CD4-positive, alpha-beta T cell treated with Interleukin-4 for 1 hour (primary cell): ENCODE data around the gene TMEM263.

ENCODE experiments used
- DNase-seq, 2 donors: peaks; one replicate each; pipeline ENCODE4 v3.0.0-alpha.2; 2020 to 2022

The TMEM263 gene

DNA sequence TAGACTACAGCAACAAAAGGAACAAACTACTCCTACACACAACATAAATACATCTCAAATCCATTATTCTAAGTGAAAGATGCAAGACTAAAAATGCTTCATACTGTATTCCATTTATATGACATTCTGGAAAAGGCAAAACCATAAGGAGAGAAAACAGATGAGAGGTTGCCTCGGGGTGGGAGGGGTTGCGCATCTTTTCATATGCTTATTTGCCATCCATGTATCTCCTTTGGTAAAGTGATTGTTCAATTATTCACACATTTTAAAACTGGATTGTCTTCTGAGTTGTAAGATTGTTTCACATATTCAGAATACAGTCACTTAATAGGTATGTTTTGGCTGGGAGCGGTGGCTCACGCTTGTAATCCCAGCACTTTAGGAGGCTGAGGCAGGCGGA lies 5.1 kb upstream of the TMEM263 start:
- DNase-seq, result no peak

DNA sequence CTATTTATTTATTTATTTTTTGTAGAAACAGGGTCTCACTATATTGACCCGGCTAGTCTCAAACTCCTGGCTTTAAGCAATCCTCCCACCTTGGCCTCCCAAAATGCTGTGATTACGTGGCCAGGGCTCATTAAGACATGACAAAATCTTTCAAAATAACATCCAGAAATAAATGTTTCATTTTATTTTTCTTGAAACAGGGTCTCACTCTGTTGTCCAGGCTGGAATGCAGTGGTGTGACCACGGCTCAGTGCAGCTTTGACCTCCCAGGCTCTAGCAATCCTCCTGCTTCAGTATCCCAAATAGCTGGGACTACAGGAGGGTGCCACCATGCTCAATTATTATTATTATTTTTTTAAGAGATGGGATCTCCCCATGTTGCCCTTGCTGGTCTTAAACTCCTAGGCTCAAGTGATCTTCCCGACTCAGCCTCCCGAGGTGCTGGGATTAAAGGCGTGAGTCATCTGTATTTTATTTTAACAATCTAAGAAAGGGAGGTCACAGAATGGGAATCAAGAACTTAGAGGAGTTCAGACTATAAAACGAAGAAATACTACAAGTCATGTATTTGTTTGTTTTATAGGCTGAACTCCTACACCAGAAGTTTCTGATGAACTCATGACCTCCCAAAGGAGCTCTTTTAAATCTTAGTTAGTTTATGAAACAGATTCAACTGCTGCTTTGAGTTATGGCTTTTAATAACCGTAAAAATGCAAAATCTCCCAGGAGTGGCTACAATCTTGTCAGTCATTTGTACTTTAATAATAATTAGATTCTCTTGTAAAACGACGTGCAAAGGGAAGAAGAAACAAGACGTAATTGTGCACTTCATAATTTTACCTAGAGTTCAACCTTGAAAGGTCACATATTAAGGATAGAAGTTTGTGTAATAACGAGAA lies 2.1 kb upstream of the TMEM263 start:
- DNase-seq, result no peak

DNA sequence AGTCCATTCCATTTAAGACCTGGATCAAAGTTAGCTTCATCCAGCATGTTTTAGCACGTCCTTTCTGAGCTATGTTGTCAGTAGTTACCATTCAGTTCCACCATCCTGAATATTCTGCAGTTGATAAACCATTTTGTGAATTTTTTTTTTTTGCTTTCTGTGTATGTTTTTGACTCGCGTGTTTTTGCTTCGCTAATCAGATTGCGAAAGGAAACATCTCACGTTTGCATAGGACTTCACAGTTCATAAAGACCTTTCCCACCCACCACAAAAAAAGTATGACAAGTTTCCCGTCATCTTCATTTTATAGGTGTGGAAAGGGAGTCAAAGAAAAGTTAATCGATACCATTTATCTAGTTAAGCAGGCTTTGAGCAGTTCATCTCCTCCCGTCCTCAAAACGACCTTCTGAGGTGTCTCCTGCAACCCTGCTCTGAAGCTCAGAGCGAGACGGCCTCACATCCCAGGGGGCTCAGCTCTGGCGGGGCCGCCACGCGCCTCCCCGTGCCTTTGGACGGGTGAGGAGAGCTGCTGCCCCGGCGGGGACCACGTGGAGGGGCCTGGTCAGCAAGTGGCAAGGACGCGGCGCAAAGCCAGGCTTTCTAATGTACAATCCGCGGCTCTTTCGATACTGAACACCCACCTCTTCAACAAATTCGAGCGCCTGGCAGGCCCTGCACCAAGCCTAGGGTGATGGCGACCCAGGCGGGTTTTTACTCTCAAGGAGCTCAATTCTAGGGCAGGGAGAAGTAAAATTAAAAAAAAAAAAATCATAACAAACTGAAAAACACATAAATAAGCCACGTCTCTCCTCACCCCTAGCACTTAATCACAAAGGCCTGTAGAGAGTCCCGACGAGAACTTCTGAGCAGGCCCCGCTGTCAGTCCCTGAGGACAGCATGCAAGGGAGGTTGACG lies 988 bp upstream of the TMEM263 start:
- peak in 1 of 2 donors; percentile 19 for DNase-seq

DNA sequence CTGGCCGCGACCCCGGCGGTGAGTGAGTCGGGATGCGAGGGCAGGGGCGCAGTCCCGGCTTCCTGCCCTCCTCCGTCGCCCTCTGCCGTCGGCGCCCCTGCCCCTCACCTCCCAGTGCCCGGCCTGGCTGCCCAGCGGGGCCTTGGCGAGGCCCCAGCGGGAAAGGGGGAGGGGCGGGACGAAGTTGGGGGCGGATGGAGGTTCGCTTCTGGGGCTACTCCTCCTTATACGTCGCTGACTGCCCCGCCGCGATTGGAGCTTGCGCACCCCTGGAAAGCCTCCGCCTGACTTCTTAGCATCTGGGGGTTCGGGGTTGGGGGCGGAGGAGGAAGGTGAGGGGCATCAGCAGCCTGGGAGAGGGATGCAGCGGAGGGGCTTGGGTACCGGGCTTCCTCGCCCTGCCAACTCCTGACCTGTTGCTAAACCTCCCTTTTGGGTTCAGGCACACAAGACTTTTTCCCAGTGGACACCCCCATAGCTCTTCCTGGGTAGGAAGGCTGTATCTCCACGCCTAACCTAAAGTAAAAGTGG lies 406 bp downstream of the TMEM263 start:
- peak; percentile 40 to 61 for DNase-seq

DNA sequence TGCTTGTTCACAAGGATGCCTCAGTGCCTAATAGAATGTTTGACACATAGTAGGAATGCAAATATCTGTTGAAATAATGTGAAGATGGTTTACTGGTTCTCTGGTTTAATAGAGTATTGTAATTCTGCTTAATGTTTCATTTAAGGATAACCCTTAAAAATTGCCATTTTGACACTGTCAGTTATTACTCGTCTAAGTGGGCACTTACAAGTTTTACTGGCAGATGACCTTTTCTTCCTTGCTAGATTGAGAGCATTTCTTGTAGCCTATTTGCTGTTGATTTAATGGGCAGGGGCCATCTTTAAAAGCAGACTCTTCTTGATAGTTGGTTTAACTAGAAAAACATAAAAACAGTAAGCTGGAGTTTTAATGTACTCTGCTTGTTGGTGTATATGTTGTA lies 1.9 kb downstream of the TMEM263 start:
- no peak for DNase-seq

DNA sequence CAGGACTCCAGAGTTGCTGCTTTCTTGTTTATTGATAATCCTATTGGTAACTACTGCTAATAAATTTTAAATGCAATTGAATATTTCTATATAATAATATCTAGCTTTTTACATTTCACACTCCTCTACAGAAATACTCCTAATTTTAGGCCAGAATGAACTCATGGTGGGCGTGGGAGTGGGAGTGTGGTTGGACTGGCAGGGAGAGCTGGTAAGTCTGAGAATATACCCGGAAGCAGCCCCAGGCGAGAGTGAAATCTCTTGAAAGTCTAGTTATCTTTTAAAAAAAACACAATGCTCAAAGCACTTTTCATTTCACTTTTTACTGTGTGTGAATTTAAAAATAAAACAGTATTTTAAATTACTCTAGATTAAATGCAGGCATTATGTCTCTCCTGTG lies 4.7 kb downstream of the TMEM263 start:
- no peak for DNase-seq

DNA sequence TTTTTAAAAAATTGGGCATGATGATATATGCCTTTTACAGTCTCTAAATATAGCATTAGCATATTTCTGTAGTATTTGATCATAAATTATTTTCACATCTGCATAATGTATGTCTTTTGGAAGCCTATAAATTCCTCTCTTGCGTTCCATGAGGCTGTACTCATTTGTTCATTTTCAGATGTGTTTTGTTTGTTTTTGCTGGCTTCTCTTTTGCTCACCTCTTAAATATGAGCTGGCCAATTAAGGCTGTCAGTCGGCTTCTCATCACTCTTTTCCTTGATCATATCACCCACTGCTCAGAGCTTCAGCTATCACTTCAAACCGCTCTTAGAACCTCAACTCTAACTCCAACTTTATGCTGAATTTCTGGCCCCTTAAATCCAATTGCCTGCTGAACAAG lies 6.6 kb downstream of the TMEM263 start:
- DNase-seq, result no peak

DNA sequence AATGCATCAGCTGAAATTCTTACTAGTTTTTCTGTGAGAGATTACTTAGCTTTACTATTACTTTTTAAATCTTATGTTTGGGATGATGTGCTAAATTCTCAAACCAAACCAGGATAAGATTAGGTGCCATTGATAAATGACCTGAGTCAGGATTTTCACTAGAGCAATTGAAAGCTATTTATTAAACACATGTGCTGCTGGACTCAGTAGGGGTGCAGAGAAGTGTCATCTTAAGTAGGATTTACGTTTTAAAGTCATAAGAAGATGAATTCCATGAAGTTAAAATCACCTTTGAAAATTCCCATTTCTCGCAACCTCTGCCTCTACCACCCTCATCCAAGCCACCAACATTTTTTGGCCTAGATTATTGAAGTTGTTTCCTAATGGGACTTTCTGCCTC lies 8.8 kb downstream of the TMEM263 start:
- DNase-seq, result no peak

DNA sequence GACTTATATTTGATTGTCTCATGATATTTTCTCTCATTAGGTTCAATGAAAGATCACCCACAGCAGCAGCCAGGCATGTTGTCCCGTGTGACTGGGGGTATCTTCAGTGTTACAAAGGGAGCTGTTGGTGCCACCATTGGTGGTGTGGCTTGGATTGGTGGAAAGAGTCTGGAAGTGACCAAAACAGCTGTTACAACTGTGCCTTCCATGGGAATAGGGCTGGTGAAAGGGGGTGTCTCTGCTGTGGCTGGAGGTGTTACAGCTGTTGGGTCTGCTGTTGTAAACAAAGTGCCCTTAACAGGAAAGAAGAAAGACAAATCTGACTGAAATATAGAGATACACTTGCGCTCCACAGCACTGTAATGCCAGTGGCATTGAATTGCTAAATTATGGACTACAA lies 15.4 kb downstream of the TMEM263 start:
- no peak for DNase-seq

DNA sequence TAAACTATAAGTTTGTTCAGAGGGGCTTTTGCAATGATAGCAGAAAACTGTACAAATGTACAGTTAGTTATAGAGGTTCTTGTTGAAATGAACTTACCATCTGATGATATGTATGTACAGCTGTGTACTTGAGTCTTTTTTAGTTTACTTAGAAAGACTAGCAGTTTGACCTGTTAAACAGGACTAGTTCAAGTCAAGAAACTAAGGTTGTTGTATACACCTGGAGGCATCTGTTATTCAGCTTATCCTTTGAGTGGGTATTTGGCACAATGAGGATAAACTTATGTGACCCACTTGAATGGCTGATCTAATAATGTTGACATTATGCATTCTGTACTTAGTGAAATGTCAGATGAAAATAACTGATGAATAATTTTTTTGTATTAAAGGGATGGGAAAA lies 17.8 kb downstream of the TMEM263 start:
- DNase-seq, result no peak

DNA sequence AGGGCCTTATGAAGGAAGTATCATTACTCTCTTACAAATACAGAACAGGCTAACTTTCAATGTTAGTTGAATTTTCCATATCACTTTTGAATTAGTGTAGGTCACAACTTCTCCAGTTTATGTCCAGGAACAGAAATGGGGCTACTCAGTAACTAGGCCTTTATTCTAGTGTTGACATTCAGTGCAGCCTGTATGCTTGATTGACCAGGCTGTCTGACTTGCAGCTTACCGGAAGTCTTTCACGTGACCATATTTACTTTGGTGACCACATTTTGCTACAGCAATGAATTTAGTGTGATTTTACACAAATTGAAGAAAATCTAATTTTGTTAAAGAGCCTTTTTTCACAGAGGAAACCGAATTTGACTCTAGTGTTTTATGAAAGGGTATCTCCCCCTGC lies 18.8 kb downstream of the TMEM263 start:
- no peak for DNase-seq

DNA sequence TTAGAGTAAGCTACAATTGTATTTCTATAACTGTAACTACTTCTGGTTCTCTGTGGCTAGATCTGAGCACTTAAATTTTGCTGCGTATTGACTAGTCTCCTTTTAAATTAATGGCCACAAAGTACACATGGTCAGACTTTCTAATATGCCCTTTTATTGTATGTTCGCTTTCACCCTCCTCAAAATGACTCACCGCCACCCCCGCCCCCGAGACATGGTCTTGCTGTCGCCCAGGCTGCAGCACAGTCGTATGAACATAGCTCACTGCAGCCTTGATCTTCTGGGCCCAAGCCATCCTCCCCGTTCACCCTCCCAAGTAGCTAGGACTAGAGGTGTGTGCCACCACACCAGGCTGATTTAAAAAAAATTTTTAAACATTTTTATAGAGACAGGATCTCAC lies 19.4 kb downstream of the TMEM263 start:
- DNase-seq, result no peak

DNA sequence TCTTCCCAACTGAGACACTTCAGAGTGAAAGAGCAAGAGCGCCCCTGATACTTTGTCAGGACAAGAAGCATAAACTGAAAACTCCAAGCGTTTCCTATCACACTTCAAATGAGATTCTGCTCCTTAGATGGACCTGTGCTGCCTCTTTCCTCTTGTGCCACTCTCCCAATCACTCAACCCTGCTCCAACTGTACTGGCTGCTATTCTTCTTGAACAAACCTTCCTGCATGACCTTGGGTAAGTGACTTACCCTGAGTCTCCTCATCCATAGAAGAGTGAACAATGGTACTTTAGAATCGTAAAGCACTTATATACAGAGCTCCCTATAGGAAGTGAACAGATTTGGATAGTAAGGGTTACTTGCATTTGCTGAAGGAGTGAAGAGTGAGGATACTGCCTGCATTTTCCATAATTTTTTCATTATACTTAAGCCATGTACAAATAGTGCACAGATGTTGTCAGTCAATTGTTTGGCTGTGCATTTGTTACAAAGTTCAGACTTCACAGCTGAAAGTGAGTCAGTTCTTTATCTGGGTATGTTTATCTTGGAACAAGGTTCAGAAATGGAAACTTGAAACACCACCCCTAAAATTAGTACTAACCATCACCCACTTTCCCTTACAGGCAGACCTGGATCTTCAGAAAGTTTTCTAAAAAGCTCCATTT lies 20.4 kb downstream of the TMEM263 start:
- DNase-seq, result no peak

DNA sequence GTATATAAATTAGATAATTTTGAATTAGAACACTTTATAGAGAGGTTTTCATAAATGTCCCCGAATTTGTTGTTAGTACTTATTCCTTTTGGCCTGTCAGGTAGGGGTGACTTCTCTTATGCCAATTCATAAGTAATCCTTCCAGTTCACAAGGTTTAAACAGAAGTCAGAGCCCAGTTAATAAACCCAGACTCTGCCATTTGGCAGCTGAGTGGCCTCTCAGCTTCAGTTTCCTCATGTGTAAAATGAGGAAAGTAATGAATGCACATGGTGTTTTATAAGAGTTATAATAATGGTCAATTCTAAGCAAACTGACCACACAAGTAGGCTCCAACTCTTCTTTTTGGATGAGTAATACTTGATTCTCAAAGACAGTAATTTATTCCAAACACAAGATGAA lies 21.0 kb downstream of the TMEM263 start:
- no peak for DNase-seq

DNA sequence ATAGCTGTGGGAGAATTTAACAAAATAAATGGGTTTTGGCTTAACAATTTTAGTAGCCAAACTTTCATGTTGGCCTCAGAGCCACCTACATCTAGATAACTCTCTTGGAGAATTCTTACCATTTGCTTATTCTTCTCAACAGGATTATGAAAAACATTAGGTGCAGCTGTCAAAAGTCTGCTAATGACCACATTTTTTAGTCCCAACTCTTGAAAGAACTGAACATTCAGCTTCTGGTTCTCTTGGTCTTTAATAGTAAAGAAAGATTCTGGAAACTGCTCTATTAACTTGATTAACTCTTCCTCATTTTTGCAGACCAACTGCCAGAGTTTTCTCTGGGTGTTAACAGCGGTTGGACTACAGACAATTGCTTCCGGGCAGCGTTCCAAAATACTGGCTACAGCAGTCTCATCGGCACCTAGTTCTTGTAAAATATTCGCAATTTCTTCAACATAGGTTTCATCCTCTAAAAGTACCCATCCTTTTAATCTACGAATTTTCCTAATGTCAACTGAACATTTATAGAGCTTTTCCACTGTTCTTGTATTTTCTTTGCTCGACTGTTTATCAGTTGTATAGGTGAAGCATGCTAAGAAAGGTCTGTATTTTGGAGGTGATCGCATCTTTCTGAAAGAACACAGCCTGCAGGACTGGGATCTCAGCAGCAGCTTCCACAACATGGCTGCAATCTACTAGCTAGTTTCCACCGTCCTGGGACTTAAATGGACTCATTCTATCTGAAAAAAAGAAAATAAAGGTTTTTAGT lies 22.5 kb downstream of the TMEM263 start:
- DNase-seq, result no peak

DNA sequence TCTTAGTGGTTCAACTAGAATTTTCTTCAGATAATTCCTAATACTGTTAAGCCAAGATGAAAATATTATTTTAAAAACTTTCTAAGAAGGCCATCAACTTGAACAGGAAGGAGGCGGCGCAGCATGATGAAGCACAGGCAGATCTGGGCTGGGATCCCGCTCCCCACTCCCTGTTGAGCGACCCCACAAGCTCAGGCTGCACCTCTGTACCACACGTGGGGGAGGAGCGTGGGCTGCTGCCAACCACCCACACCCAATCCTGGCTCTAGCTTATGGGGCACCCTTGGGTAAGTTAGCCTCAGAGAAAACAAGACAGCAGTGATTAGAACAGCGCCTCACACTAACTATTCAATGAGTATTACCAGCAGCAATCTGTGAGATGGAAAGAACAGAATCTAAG lies 25.2 kb downstream of the TMEM263 start:
- DNase-seq, result no peak

DNA sequence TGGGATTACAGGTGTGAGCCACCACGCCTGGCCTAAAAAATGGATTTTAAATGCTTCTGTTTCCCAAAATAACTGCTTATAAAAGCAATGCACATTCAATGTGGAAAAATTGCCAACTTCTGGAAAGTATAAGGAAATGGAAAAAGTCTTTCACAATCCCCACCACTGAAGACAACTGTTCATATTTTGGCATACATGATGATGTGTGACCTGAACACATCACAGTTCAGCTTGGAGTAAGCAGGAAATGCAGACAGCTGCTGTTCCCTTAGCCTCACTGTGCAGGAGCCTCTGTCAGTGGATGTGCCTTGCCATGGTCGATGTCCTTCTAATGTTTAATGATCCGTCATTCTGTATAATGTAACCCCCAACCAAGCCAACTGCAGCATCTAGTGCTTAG lies 26.1 kb downstream of the TMEM263 start:
- DNase-seq, result no peak

DNA sequence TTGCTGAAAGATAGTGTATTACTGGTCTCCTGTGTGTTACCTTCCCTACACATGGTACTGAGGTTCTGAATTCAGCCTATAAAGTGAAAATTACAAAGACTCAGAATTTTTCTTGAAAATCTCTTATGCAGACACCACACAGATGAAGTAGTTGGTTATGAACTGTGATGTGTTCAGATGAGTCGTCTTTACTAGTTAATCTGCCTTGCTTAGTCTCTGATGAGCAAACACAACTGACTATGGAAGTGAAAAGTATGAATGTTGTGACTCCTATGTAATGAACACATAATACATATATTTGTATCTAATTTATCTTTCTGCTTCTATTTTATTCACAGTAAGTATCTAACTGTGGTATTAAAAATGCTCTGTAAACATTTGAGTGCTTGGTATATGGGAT lies 26.5 kb downstream of the TMEM263 start:
- no peak for DNase-seq

DNA sequence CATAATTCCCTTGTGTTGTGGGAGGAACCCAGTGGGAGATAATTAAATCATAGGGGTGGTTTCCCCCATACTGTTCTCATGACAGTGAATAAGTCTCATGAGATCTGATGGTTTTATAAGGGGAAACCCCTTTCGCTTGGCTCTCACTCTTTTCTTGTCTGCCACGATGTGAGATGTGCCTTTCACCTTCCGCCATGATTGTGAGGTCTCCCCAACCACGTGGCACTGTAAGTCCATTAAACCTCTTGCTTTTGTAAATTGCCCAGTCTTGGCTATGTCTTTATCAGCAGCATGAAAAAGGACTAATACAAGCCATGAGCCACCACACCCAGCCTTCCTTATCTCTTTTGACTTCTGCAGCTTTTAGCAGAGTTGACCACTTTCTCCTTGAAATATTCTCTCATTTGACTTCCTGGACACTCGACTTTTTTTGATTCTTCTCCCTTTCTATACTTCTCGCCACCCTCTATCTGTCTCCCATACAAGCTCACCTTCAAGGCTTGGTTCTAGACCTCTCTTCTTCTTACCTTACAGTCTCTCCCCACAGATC lies 29.0 kb downstream of the TMEM263 start:
- DNase-seq, result no peak

DNA sequence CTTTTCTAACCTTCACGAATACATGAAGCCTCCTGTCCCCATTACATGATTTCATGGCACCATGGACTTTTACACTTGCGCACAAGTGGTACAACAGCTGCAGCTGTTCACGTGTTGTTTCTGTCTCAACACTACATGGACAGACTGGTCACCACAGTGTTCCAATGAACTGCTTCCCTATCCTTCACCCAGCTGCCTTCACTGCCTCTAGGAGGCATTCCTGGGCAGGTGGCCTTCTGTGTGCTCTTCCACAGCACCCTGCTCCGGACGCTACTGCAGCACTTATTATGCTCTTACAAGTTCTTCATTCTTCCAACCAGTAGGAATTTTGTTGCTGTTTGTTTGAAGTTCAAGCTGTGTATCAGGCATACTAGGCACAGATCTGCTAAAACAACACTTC lies 29.8 kb downstream of the TMEM263 start:
- DNase-seq, result no peak

DNA sequence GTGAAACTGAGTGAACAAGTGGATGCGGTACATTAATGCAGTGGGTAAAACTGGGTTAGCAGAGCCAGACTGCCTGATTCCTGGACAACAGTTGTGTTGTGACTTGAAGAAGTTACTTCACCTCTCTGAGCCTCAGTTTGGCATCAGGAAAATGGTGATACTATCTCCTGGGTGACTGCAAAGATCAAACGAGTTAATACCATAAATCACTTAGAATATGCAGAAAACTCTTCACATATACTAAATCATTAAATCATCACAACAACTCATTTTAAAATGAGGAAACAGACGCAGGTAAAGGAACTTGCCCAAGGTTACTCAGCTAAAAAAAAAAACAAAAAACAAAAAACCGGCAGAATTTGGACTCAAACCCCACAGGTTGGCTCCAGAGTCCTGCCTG lies 30.4 kb downstream of the TMEM263 start:
- no peak for DNase-seq
